Measurements from ENCODE around the gene NLRP6.

The NLRP6 gene

DNA sequence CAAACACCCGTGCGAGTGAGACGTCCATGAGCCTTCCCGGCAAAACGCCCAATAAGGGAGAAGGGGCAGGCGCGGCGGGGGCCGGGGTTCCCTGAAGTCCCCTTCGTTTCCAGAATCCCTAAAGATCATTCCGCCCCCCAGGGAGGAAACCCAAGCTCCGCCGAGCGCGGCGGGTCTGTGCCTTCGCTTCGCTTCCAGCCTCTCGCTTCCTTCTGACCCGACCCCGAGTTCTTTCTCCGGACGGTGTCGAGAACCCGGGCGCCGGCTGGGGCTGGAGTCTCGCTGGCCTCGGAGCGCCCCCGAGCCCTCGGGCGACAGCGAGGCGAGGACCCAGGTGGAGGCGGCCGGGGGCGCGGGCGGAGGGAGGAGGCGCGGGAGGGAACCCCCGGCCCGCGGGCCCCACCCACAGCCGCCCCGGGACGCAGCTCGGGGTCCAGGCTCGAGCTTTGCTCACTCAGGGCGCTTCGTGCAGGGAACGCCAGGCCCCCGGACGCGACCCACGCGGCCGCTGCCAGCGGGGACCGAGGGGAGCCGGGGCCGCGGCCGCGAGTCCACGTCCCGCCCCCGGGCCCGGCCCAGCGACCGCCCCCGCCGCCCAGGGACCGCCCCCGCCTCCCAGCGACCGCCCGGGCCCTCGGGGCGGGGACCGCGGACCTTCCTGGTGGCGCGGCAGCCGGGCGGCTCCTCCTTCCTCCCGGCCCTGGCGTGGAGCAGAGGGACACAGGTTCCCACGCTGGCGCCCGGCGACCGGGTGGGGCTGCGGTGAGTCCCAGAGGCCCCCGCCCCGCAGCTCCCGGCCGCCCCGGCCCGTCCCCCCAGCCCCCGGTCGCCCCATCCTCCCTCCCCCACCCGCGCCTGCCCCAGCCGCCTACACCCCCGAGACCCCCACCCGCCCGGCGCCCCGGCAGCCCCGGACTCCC lies 10.5 kb downstream of the NLRP6 start, which contains the start of gene PGGHG:
PGGHG (plus strand) TSS at position 649 of the 920 bp plus-strand sequence. CDS start 691 bp downstream, outside the sequence.
- TF ChIP-seq, protein P1, sequence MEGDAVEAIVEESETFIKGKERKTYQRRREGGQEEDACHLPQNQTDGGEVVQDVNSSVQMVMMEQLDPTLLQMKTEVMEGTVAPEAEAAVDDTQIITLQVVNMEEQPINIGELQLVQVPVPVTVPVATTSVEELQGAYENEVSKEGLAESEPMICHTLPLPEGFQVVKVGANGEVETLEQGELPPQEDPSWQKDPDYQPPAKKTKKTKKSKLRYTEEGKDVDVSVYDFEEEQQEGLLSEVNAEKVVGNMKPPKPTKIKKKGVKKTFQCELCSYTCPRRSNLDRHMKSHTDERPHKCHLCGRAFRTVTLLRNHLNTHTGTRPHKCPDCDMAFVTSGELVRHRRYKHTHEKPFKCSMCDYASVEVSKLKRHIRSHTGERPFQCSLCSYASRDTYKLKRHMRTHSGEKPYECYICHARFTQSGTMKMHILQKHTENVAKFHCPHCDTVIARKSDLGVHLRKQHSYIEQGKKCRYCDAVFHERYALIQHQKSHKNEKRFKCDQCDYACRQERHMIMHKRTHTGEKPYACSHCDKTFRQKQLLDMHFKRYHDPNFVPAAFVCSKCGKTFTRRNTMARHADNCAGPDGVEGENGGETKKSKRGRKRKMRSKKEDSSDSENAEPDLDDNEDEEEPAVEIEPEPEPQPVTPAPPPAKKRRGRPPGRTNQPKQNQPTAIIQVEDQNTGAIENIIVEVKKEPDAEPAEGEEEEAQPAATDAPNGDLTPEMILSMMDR (IDR thresholded peaks at IDR 0.05; ENCODE audit: poor library complexity, severe bottlenecking) = no peak
- ATAC-seq (ENCODE audit: low read depth) (peak; percentile 49), DNase-seq (ENCODE audit: low spot score) (peak; percentile 62)
- Histone ChIP-seq H3K27ac (ENCODE audit: poor library complexity, severe bottlenecking) (no peak within 1 kb of the TSS), H3K36me3 (ENCODE audit: low read depth) (no peaks in the 10 kb centered on the region), H3K27me3 (ENCODE audit: insufficient read depth, poor library complexity, severe bottlenecking) (peaks cover 8% of the 10 kb centered on the region), H3K4me3 (ENCODE audit: severe bottlenecking) (peak within 1 kb of the TSS; percentile 79), H3K9me3 (ENCODE audit: severe bottlenecking) (no peaks in the 10 kb centered on the region), H3K4me1 (ENCODE audit: insufficient read depth, poor library complexity, severe bottlenecking) (no peaks in the 10 kb centered on the region)

DNA sequence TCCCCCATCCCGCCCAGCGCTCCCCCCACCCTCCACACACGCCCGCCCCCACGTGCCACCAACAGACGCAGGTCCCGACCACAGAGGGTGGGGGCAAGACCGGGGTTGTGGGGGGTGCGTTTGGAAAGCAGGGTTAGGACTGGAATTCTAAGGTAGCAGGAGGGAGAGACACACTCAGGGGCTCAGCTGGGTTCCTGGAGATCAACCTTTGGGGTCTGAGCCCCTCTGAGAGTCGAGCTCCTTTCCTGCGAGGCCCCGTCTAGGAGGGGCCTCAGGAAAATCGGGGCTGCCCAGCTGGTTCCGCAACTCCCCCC lies 11.1 kb downstream of the NLRP6 start:
- DNase-seq (ENCODE audit: low spot score) (no peak), ATAC-seq (ENCODE audit: low read depth) (no peak)
- Histone ChIP-seq H3K4me1 (ENCODE audit: insufficient read depth, poor library complexity, severe bottlenecking) (no peaks in the 10 kb centered on the region), H3K27ac (ENCODE audit: poor library complexity, severe bottlenecking) (no peak overlapping the region), H3K9me3 (ENCODE audit: severe bottlenecking) (no peaks in the 10 kb centered on the region), H3K4me3 (ENCODE audit: severe bottlenecking) (peak overlapping the region; percentile 12), H3K36me3 (ENCODE audit: low read depth) (no peaks in the 10 kb centered on the region), H3K27me3 (ENCODE audit: insufficient read depth, poor library complexity, severe bottlenecking) (peaks cover 8% of the 10 kb centered on the region)
- TF ChIP-seq, protein P1 (IDR thresholded peaks at IDR 0.05; ENCODE audit: poor library complexity, severe bottlenecking) = no peak

DNA sequence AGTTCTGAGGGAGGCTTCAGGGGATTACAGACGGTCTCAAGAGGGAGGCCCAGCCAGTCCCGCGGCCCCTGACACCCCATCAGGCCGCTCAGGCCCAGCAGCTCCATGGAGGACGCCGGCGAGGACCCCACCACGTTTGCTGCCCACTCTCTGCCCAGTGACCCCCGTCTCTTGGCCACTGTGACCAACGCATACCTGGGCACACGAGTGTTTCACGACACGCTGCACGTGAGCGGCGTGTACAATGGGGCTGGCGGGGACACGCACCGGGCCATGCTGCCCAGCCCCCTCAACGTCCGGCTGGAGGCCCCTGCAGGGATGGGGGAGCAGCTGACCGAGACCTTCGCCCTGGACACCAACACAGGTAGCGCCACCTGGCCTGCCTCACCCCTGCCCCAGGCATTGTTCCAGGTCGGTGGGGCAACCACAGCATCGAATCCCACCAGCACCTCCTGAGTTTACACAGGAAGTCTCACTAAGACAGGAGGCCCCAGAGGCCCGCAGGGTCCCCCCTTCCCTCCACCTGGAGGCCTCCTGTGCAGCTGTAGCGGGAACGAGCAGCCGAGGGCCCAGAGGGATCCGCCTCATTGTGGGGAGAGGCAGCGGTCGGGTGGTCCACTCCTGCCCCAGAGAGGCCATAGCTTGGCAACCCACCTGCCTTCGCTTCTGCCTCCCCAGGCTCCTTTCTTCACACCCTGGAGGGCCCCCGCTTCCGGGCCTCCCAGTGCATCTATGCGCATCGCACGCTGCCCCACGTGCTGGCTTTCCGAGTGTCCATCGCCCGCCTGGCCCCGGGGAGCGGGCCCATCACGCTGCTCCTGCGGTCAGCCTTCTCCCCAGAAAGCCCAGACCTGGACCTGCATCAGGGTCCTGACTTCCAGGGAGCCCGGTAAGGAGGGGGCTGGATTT lies 11.8 kb downstream of the NLRP6 start:
- H3K36me3 ChIP-seq (ENCODE audit: low read depth) = no peaks in the 10 kb centered on the region
- peak overlapping the region; percentile 12 for H3K4me3 ChIP-seq (ENCODE audit: severe bottlenecking)
- TF ChIP-seq, protein P1 (IDR thresholded peaks at IDR 0.05; ENCODE audit: poor library complexity, severe bottlenecking) = no peak
- no peaks in the 10 kb centered on the region for H3K9me3 ChIP-seq (ENCODE audit: severe bottlenecking)
- peaks cover 8% of the 10 kb centered on the region for H3K27me3 ChIP-seq (ENCODE audit: insufficient read depth, poor library complexity, severe bottlenecking)
- no peak for ATAC-seq (ENCODE audit: low read depth)
- no peak overlapping the region for H3K27ac ChIP-seq (ENCODE audit: poor library complexity, severe bottlenecking)
- no peaks in the 10 kb centered on the region for H3K4me1 ChIP-seq (ENCODE audit: insufficient read depth, poor library complexity, severe bottlenecking)
- peak; percentile 57 for DNase-seq (ENCODE audit: low spot score)

DNA sequence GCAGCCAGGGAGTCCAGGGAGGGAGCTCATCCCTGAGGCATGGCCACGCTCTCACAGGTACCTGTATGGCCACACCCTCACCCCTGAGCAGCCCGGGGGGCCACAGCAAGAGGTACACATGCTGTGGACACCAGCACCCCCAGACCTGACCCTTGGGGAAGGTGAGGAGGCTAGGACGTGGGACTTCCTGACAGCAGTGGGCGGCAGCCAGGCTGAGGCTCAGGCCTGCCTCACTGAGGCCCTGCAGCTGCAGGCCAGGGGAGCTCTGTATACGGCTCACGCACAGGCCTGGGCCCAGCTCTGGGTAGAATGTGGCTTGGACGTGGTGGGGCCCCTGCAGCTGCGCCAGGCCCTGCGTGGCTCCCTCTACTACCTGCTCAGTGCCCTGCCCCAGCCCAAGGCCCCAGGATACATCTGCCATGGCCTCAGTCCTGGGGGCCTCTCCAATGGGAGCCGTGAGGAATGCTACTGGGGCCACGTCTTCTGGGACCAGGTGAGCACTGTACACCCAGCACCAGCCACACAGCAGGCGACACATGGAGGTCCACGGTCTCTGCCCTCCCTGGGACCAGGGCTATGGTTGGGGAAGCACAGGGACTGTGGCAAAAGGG lies 12.5 kb downstream of the NLRP6 start:
- Histone ChIP-seq H3K27ac (ENCODE audit: poor library complexity, severe bottlenecking) (no peak overlapping the region), H3K4me1 (ENCODE audit: insufficient read depth, poor library complexity, severe bottlenecking) (no peaks in the 10 kb centered on the region), H3K36me3 (ENCODE audit: low read depth) (no peaks in the 10 kb centered on the region), H3K9me3 (ENCODE audit: severe bottlenecking) (no peaks in the 10 kb centered on the region), H3K4me3 (ENCODE audit: severe bottlenecking) (no peak overlapping the region), H3K27me3 (ENCODE audit: insufficient read depth, poor library complexity, severe bottlenecking) (peaks cover 8% of the 10 kb centered on the region)
- TF ChIP-seq, protein P1 (IDR thresholded peaks at IDR 0.05; ENCODE audit: poor library complexity, severe bottlenecking) = no peak
- ATAC-seq (ENCODE audit: low read depth) (no peak), DNase-seq (ENCODE audit: low spot score) (no peak)

All from RWPE2 (cell line).